Mucosa of descending colon (tissue), 3 donors: ENCODE measurements around the gene AMOTL2. TPM values are rescaled to one million over a fixed set of nuclear protein-coding genes. Genes with fewer than 3 reads are reported as not detected.
A peak's percentile ranks its signal among the peaks of the same experiment; 100 is the strongest.

ENCODE experiments used
- ATAC-seq: fragments of 200-7000 bp; cut with Tn5 transposase; one replicate; pipeline ENCODE4 v1.9.1; 2020; ENCODE audit warnings: mild to moderate bottlenecking, moderate library complexity
- DNase-seq, 3 donors: peaks; one replicate each; pipeline ENCODE4 v3.0.0-alpha.2; 2020
- H3K36me3 ChIP-seq: fragments of 200-600 bp; one replicate; pipeline ENCODE4 v1.8.0; 2021; ENCODE audit warnings: low read depth, mild to moderate bottlenecking
- H3K4me1 ChIP-seq: fragments of 200-600 bp; one replicate; pipeline ENCODE4 v1.8.0; 2021; ENCODE audit warnings: low read depth, mild to moderate bottlenecking
- H3K4me3 ChIP-seq: fragments of 200-600 bp; one replicate; pipeline ENCODE4 v1.8.0; 2021; ENCODE audit warnings: mild to moderate bottlenecking
- H3K9me3 ChIP-seq: fragments of 200-600 bp; one replicate; pipeline ENCODE4 v1.8.0; 2021; ENCODE audit warnings: mild to moderate bottlenecking
- intact Hi-C, 2 donors: fragments of 100-400 bp; cut with DNase I in 1 of 2; cut with micrococcal nuclease in 1 of 2; formaldehyde crosslinking; loops; one replicate each; pipeline versions ENCODE4 v1.11.0 to v1.11.1; 2022; cut with DNase I, micrococcal nuclease
- total RNA-seq, 3 donors: library from RNA; stranded (reverse); fragmentation: NEBNext Ultra II Directional in 2 of 3; extraction: Animal tissue kit (Norgen Biotek cat#: 25700) in 2 of 3; gene quantifications; one replicate each; pipeline versions ENCODE4 v1.2.1 to v1.2.4, GENCODE V29; 2021 to 2023
- TF ChIP-seq, protein P1 (sequence below): fragments of 200-600 bp; IDR thresholded peaks from one replicate; pipeline ENCODE4 v1.8.0; 2022; ENCODE audit warnings: antibody characterized with exemption, mild to moderate bottlenecking
- donor health status: DM: no; HTN: no; CAD: no; lungs with moderate emphysema.
- donor health status: DM: no; HTN: no; CAD: no.
- donor health status: DM: no; HTN: yes; CAD: no.

The AMOTL2 gene
- total RNA-seq, 3 donors from 2014 or later = 17.9 to 35.1 (median 21.2) TPM

DNA sequence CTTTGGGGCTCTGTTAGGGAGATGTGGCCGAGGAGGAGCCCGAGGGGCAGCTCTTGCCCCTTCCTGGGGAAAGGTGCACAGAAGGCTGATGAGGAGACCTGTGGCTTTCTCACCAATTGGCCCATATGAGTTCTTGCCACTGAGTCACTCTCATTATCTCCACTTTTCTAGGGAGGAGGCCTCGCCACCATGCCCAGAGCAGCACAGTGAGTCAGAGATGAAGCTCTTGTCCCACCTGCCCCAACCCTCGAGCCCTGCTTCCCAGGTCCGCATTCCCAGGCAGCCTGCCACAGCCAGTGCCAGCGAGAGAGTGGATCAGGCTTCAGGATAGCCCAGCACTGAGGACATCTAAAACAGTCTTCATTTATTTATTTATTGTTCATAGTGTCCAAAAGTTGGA lies 53.5 kb downstream of the AMOTL2 start:
- intact Hi-C loops = no loop called here
- H3K4me3 ChIP-seq = no peak overlapping the region
- no peaks in the 10 kb centered on the region for H3K4me1 ChIP-seq
- TF ChIP-seq, protein P1, sequence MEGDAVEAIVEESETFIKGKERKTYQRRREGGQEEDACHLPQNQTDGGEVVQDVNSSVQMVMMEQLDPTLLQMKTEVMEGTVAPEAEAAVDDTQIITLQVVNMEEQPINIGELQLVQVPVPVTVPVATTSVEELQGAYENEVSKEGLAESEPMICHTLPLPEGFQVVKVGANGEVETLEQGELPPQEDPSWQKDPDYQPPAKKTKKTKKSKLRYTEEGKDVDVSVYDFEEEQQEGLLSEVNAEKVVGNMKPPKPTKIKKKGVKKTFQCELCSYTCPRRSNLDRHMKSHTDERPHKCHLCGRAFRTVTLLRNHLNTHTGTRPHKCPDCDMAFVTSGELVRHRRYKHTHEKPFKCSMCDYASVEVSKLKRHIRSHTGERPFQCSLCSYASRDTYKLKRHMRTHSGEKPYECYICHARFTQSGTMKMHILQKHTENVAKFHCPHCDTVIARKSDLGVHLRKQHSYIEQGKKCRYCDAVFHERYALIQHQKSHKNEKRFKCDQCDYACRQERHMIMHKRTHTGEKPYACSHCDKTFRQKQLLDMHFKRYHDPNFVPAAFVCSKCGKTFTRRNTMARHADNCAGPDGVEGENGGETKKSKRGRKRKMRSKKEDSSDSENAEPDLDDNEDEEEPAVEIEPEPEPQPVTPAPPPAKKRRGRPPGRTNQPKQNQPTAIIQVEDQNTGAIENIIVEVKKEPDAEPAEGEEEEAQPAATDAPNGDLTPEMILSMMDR = no peak
- ATAC-seq (no peak), DNase-seq (no peak)
- no peaks in the 10 kb centered on the region for H3K36me3 ChIP-seq
- H3K9me3 ChIP-seq = no peaks in the 10 kb centered on the region

DNA sequence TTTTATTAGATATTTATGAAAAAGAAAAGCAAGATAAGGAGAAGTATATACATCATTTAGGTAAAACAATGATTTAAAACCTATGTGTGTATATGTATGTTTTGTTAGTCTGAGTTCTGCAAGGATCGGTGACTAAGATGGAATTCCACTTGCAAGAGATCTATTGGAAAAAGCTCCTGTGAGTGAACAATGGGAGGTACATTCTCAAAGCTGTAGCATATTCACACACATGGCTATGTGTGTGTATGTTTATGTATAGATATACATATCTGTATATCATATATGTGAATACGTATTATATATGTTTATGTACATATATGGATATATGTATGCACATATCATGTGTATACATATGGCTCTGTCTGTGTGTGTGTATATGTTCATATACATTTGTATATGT lies 54.3 kb downstream of the AMOTL2 start:
- TF ChIP-seq, protein P1 = no peak
- no peak overlapping the region for H3K4me3 ChIP-seq
- H3K9me3 ChIP-seq = no peaks in the 10 kb centered on the region
- ATAC-seq (no peak), DNase-seq (no peak)
- intact Hi-C loops = no loop called here
- H3K36me3 ChIP-seq = no peaks in the 10 kb centered on the region
- H3K4me1 ChIP-seq = no peaks in the 10 kb centered on the region

DNA sequence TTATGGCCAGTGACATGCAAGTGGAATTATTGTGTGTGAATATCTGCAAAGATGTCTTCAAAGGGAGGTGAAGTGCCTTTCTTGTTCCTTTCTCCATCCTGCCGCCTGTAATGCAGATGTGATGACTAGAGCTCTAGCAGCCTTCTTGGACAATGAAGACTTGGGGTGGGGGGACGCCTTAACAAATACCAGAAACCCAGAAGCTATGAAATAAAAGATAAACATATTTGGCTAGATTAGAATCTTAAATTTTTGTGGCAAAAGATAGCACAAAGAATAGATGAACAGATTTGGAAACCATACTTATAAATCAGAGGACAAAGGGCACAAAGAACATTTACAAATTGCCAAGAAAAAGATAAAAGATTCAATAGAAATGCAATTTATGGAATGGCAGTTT lies 56.1 kb downstream of the AMOTL2 start:
- Histone ChIP-seq H3K9me3 (no peaks in the 10 kb centered on the region), H3K4me1 (peaks cover 5% of the 10 kb centered on the region), H3K36me3 (no peaks in the 10 kb centered on the region), H3K4me3 (no peak overlapping the region)
- intact Hi-C loops = no loop called here
- ATAC-seq = no peak
- DNase-seq = no peak
- TF ChIP-seq, protein P1 = no peak

DNA sequence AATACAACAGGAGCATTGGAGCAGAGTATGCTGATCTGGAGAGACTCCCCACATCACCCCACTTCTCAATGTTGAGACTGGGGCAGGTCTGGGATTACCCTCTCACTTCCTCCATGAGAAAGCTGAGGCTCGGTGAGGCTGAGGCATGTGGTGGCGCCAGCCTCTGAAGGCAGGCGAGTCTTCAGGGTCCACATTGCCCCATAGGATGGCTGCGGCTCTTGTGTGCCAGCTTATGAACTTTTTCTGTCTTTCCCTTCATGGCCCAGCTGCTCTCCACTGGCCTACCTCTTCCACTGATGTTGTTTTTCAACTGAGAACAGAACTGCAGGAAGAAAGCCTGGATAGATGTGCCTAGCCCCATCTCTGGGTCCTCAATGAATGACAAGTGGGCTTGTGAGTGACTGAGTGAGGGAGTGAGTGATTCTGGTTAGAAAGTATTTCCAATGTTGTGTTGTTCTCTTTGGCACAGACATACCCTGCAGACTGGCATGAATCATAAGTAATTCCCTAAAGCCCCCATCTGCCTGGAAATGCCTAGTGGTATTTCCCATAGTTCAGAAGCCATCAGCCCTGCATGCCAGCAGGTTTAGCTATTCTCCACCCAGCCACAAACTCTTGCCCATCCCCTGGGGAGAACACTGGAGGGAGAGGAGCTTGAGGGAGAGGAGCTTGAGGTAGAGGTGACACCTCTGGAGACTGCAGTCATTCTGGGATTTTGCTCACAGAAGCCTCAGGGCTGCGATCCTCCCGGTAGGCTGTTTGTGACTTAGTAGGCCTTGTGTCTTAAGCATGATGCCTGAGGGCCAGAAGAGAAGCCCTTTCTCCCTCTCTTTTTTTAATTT lies 56.9 kb downstream of the AMOTL2 start:
- H3K9me3 ChIP-seq = no peaks in the 10 kb centered on the region
- peaks cover 5% of the 10 kb centered on the region for H3K4me1 ChIP-seq
- H3K4me3 ChIP-seq = no peak overlapping the region
- TF ChIP-seq, protein P1 = no peak
- intact Hi-C loops = no loop called here
- no peaks in the 10 kb centered on the region for H3K36me3 ChIP-seq
- DNase-seq (no peak), ATAC-seq (no peak)

DNA sequence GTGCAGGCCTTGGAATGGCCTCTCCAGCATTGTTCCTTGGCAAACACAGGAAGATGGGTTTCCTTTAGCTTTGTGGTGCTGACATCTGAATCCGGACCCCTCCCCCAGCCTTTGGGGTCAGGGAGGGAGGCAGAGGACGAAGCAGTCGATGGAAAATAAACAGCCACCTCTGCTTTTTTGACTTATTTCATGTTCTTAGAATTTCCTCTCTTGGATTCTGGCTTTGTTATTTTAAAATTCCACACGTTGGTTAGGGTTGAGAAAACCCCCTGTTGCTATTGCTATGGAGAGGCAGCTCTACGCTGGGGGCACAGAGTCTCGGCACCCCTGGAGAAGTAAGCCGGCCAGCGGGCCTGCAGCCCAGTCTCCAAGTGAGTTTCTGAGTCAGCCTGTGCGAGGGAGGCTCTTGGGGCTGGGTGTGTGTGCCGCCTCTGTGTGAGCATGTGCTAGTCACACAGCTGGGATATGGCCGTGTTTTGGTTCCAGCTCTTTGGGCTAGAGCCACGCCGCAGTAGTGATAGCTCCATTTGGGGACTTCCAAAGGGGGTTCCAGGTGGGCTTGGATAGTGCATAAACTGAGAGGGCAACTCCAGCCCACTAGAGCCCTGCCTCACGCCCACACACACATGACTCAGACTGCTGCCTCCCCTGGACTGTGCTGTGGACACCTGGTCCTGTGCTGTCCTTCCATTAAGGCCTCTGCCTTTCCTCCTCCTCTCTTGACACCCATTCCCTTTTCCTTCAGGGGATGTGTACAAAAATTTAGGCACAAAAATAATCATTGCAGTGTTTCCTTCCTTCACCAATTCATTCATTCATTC lies 58.8 kb downstream of the AMOTL2 start:
- intact Hi-C loops = no loop called here
- Histone ChIP-seq H3K9me3 (no peaks in the 10 kb centered on the region), H3K4me1 (peaks cover 5% of the 10 kb centered on the region), H3K36me3 (no peaks in the 10 kb centered on the region), H3K4me3 (no peak overlapping the region)
- TF ChIP-seq, protein P1 = no peak
- ATAC-seq (peak; percentile 29), DNase-seq (peak in 2 of 3 donors; percentile 43 to 44)
